Measurements from ENCODE around the gene POU2F1. TPM values are rescaled to one million over a fixed set of nuclear protein-coding genes. Genes with fewer than 3 reads are reported as not detected.

POU2F1 gene
- total RNA-seq, 1 experiment from 2014 or later = 24.5 TPM

GRCh38 chr1:167219194-167219593, 1.5 kb upstream of the POU2F1 start:
- H4K20me1 ChIP-seq (ENCODE audit: insufficient read depth) = no peaks in the 10 kb centered on the region
- H3K79me2 ChIP-seq (ENCODE audit: insufficient read depth, low read length) = peaks cover 27% of the 10 kb centered on the region
- no peaks in the 10 kb centered on the region for H3K36me3 ChIP-seq (ENCODE audit: control insufficient read depth in 1 of 2, insufficient read depth in 2 of 2, low read length in 2 of 2)
- H3K9me2 ChIP-seq (ENCODE audit: insufficient read depth) = no peaks in the 10 kb centered on the region
- CTCF ChIA-PET = interaction anchor here (0.7 to 1.7 kb wide), 4 partner anchors 11 to 309 kb away, joined by 3 to 14 read pairs (median 5); no protein-coding TSS in a partner anchor
- peak overlapping the region; percentile 63 to 75 for H3K4me3 ChIP-seq (replicated peaks in 1 of 2; ENCODE audit: low read depth in 1 of 2, low read length in 2 of 2)
- no peaks in the 10 kb centered on the region for H3K9me3 ChIP-seq (ENCODE audit: control insufficient read depth in 1 of 2, insufficient read depth in 1 of 2, low read depth in 1 of 2, low read length in 2 of 2)
- H3K4me2 ChIP-seq (ENCODE audit: low read length) = peak overlapping the region; percentile 97
- intact Hi-C loops (cut with micrococcal nuclease) = no loop called here
- H3K4me1 ChIP-seq (ENCODE audit: control insufficient read depth in 1 of 2, insufficient read depth in 2 of 2, low read length in 2 of 2) = peaks cover 14 to 36% of the 10 kb centered on the region in 2 experiments
- ATAC-seq = no peak
- H3K27ac ChIP-seq (ENCODE audit: low read depth, low read length) = peak overlapping the region; percentile 95; the same call in 1 of the 2 replicates
- POLR2A ChIA-PET = interaction anchor here (1.5 to 1.9 kb wide), 2 partner anchors 12 to 46 kb away, joined by 3 to 14 read pairs; no protein-coding TSS in a partner anchor
- DNase-seq (ENCODE audit: low read depth, low spot score) = no peak
- peak overlapping the region; percentile 46 for H2AFZ ChIP-seq (ENCODE audit: low read depth, low read length, poor library complexity, severe bottlenecking)
- peak overlapping the region; percentile 93 for H3K9ac ChIP-seq (ENCODE audit: low read length)
- TF ChIP-seq POLR2AphosphoS5 (IDR thresholded peaks at IDR 0.05; ENCODE audit: low read depth, low read length) (no peak; the same call in 1 of the 2 replicates), ZNF274 (IDR thresholded peaks at IDR 0.05; ENCODE audit: low read depth, low read length) (no peak), MAX (IDR thresholded peaks at IDR 0.05) (no peak), ZFX (IDR thresholded peaks at IDR 0.05) (no peak), JUND (IDR thresholded peaks at IDR 0.05) (no peak), EGR1 (IDR thresholded peaks at IDR 0.05; ENCODE audit: low read depth) (no peak), CTCF (IDR thresholded peaks at IDR 0.05 in 2 of 3, conservative IDR thresholded peaks at IDR 0.05 in 1 of 3; ENCODE audit: borderline replicate concordance in 1 of 3, insufficient read depth in 1 of 3, low read depth in 2 of 3, low read length in 2 of 3) (no peak), EZH2phosphoT487 (IDR thresholded peaks at IDR 0.05; ENCODE audit: borderline replicate concordance) (no peak), REST (IDR thresholded peaks at IDR 0.05; ENCODE audit: low read depth) (no peak), ATF3 (IDR thresholded peaks at IDR 0.05) (no peak), CBX3 (IDR thresholded peaks at IDR 0.05; ENCODE audit: low read depth) (no peak), POLR2A (IDR thresholded peaks at IDR 0.05; ENCODE audit: borderline replicate concordance, extremely low read depth, insufficient read depth, insufficient read length) (no peak), SP1 (IDR thresholded peaks at IDR 0.05; ENCODE audit: low read depth) (no peak), TCF7L2 (IDR thresholded peaks at IDR 0.05; ENCODE audit: borderline replicate concordance, extremely low read depth, insufficient read depth, insufficient read length) (no peak), ELF1 (IDR thresholded peaks at IDR 0.05; ENCODE audit: borderline replicate concordance, low read depth) (no peak), CEBPB (IDR thresholded peaks at IDR 0.05; ENCODE audit: low read depth) (no peak), FOSL1 (IDR thresholded peaks at IDR 0.05; ENCODE audit: low read depth) (no peak)
- RAD21 ChIA-PET (ENCODE audit: low non-redundant PET in 1 of 2, low total read pairs in 2 of 2, uncharacterized antibody in 2 of 2, unreplicated experiment in 2 of 2) = no interaction called here
- no TSS peak for BruUV-seq (replicated peaks)
- no peaks in the 10 kb centered on the region for H3K27me3 ChIP-seq (ENCODE audit: insufficient read depth, low read length)

All from HCT116 (cell line).